GM12878 (cell line): ENCODE data around the gene EPOP. TPM values are rescaled to one million over a fixed set of nuclear protein-coding genes. Genes with fewer than 3 reads are reported as not detected.
A peak's percentile ranks its signal among the peaks of the same experiment; 100 is the strongest.
"Not testable (repeated sequence)": the region's sequence is repeated elsewhere in the genome, so short reads cannot be mapped to it uniquely, and the experiment has no call there.

Experiments
- ATAC-seq: fragments of 200-7000 bp; cut with Tn5 transposase; 3 replicates; pipeline ENCODE4 v1.9.1; 2020; ENCODE audit warnings: mild to moderate bottlenecking, moderate library complexity
- BruUV-seq: library from RNA; stranded (reverse); fragments of 400-500 nt; replicated peaks from 2 replicates; lab custom pipeline; 2021; lab: Mats Ljungman, UMichigan
- CTCF ChIA-PET: fragments of 300-600 bp; sonication (Branson Sonifier 250); formaldehyde crosslinking; extraction: SDS; loops from one replicate; lab custom pipeline; 2021; ENCODE audit warnings: inconsistent platforms; lab: Yijun Ruan, JAX
- POLR2A ChIA-PET: fragments of 350-600 bp; formaldehyde crosslinking; extraction: SDS; loops from one replicate; lab custom pipeline; 2021; ENCODE audit warnings: inconsistent platforms; lab: Charles Lee
- RAD21 ChIA-PET: fragments of 300-600 bp; sonication (Branson Sonifier 250); formaldehyde crosslinking; loops from one replicate; lab custom pipeline; 2023; ENCODE audit warnings: antibody characterized with exemption; ENCODE audit not compliant: unreplicated experiment; lab: Charles Lee
- SMC1A ChIA-PET: fragments of 300-600 bp; sonication (Branson Sonifier 250); formaldehyde crosslinking; loops from one replicate; lab custom pipeline; 2023; ENCODE audit not compliant: unreplicated experiment, uncharacterized antibody; lab: Charles Lee
- DNase-seq: peaks from one replicate; pipeline ENCODE4 v3.0.0-alpha.2; 2011; ENCODE audit warnings: low read depth, low spot score
- FAIRE-seq: peaks from 3 replicates; lab custom pipeline; 2011; peaks lifted over from hg19 to GRCh38; lab: Jason Lieb, UNC
- H2AFZ ChIP-seq: 2 replicates; pipeline ENCODE4 v1.6.0; 2011; ENCODE audit warnings: low read depth, low read length, control low read depth; ENCODE audit not compliant: control insufficient read depth
- H3K27ac ChIP-seq: 2 replicates; pipeline ENCODE4 v1.5.1; 2011; ENCODE audit warnings: control low read depth; ENCODE audit not compliant: control insufficient read depth, insufficient read depth
- H3K27me3 ChIP-seq, 2 experiments: replicated peaks in 1 of 2; 2 replicates each; pipeline versions ENCODE4 v1.6.0 to v1.6.1; 2011; ENCODE audit warnings: low read length in 1 of 2; ENCODE audit not compliant: control insufficient read depth in 2 of 2, insufficient read depth in 2 of 2
- H3K36me3 ChIP-seq, 2 experiments: 2 replicates each; pipeline ENCODE4 v1.5.1; 2011; ENCODE audit warnings: low read length in 1 of 2; ENCODE audit not compliant: control insufficient read depth in 2 of 2, insufficient read depth in 2 of 2
- H3K4me1 ChIP-seq: 2 replicates; pipeline ENCODE4 v1.6.1; 2011; ENCODE audit warnings: mild to moderate bottlenecking, low read length, moderate library complexity, mixed read lengths; ENCODE audit not compliant: control insufficient read depth, insufficient read depth
- H3K4me2 ChIP-seq: 2 replicates; pipeline ENCODE4 v1.6.0; 2011; ENCODE audit warnings: control low read depth; ENCODE audit not compliant: control insufficient read depth, insufficient read depth
- H3K4me3 ChIP-seq: fragments of 200-600 bp; sonication (generic); 2 replicates; pipeline ENCODE4 v1.5.1; 2016
- H3K79me2 ChIP-seq: 2 replicates; pipeline ENCODE4 v1.6.0; 2011; ENCODE audit warnings: low read length; ENCODE audit not compliant: control insufficient read depth, insufficient read depth
- H3K9ac ChIP-seq: 2 replicates; pipeline ENCODE4 v1.8.0; 2011; ENCODE audit warnings: low read length, control low read depth, mixed read lengths; ENCODE audit not compliant: control insufficient read depth, insufficient read depth
- H3K9me3 ChIP-seq: replicated peaks from 3 replicates; pipeline ENCODE4 v1.5.1; 2011; ENCODE audit warnings: mild to moderate bottlenecking, low read length; ENCODE audit not compliant: control insufficient read depth, insufficient read depth
- H4K20me1 ChIP-seq: 2 replicates; pipeline ENCODE4 v1.6.0; 2011; ENCODE audit not compliant: control insufficient read depth, insufficient read depth
- MTA3 ChIP-seq: IDR thresholded peaks from 2 replicates; pipeline ENCODE4 v1.6.1; 2012; ENCODE audit warnings: low read length, inconsistent platforms, borderline replicate concordance
- POU2F2 ChIP-seq: IDR thresholded peaks from 3 replicates; pipeline ENCODE4 v1.6.1; 2011; ENCODE audit warnings: low read depth, mild to moderate bottlenecking, low read length, borderline replicate concordance
- TCF12 ChIP-seq: IDR thresholded peaks from 2 replicates; pipeline ENCODE4 v1.6.1; 2011; ENCODE audit warnings: low read depth, mild to moderate bottlenecking, low read length
- WGBS: methylation state at CpG from one replicate; pipeline ENCODE4 v1.1.6; 2016; ENCODE audit warnings: low lambda C conversion rate; ENCODE audit not compliant: insufficient replicate concordance, insufficient coverage; ENCODE audit errors: missing lambda C conversion rate; 5-methylcytosine and 5-hydroxymethylcytosine counted together
- in situ Hi-C: fragments of 300-500 bp; cut with MboI; formaldehyde crosslinking; loops from 9 replicates; pipeline ENCODE4 v1.14.3; 2018; ENCODE audit warnings: mixed read lengths
- intact Hi-C: fragments of 100-400 bp; cut with micrococcal nuclease; formaldehyde crosslinking; loops from one replicate; pipeline ENCODE4 v1.14.2; 2022; ENCODE audit not compliant: unreplicated experiment
- polyA plus RNA-seq, 11 experiments: library from polyadenylated mRNA; depleted of rRNA in 4 of 11; unstranded in 6 of 11; stranded (reverse) in 5 of 11; fragments of >200 nt; fragmentation: Nextera tagmentation in 4 of 11; fragmentation: Illumina TruSeq in 1 of 11; extraction: Ambion mirVana in 4 of 11; extraction: Trizol in 1 of 11; gene quantifications; 1 replicate in 1 of 11; 2 replicates in 10 of 11; pipeline versions ENCODE4 v1.2.1 to v1.2.3, GENCODE V29; 2011 to 2016; ENCODE audit warnings: inconsistent platforms in 2 of 11, missing spikeins in 2 of 11, low read depth in 1 of 11
- total RNA-seq, 4 experiments: library from RNA; depleted of rRNA in 3 of 4; stranded (reverse); fragments of >200 nt in 3 of 4; fragmentation: Illumina TruSeq in 1 of 4; extraction: Trizol in 1 of 4; gene quantifications; 2 replicates each; pipeline versions ENCODE4 v1.2.1 to v1.2.3, GENCODE V29; 2013 to 2021

EPOP gene
- total and polyA plus RNA-seq, 10 of the 15 experiments (the other 5 are each of a cell fraction or from before 2014, with no cell fraction given), result 0.53 to 9.0 (median 3.7) TPM

DNA sequence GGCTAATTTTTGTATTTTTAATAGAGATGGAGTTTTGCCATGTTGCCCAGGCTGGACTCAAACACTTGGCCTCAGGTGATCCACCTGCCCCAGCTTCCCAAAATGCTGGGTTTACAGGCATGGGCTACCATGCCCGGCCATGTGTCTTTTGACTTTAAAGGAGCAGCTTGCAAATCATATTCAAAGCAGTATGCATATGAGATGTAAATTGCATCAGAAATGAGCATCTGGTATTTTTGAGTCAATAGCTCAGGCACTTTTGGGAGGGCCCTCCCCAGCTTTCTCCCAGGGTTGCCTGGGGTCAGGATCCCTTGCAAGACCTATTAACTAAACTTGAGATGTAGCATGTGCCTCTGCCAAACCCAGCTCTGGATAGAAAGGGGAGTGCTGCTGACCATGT is 21.5 kb downstream of the EPOP start:
- peak overlapping the region; percentile 48; the same call in 1 of the 2 replicates for H3K4me2 ChIP-seq
- no peak for DNase-seq
- no peaks in the 10 kb centered on the region for H3K79me2 ChIP-seq
- no peak overlapping the region for H3K4me3 ChIP-seq
- FAIRE-seq, result no peak
- CTCF ChIA-PET, result interaction anchor here (0.7 to 7.0 kb wide), 11 partner anchors 10 to 168 kb away, joined by 3 to 63 read pairs (median 5); partner anchors contain the start of gene SRCIN1
- H3K9me3 ChIP-seq, result no peaks in the 10 kb centered on the region
- SMC1A ChIA-PET, result interaction anchor here (0.7 to 3.2 kb wide), 11 partner anchors 10 to 94 kb away, joined by 3 to 29 read pairs (median 7); no protein-coding TSS in a partner anchor
- no TSS peak for BruUV-seq
- peak overlapping the region; percentile 13 for H2AFZ ChIP-seq
- no peaks in the 10 kb centered on the region for H3K27me3 ChIP-seq
- RAD21 ChIA-PET, result interaction anchor here (0.9 to 3.7 kb wide), 13 partner anchors 10 to 95 kb away, joined by 3 to 28 read pairs (median 5); no protein-coding TSS in a partner anchor
- no peaks in the 10 kb centered on the region for H4K20me1 ChIP-seq
- intact Hi-C loops, result no loop called here
- H3K27ac ChIP-seq, result peak overlapping the region; percentile 87
- TF ChIP-seq TCF12, result no peak
- no peak for TF ChIP-seq MTA3
- peak; percentile 65; the same call in 1 of the 3 replicates for TF ChIP-seq POU2F2
- H3K36me3 ChIP-seq, result no peaks in the 10 kb centered on the region
- peak; percentile 2; the same call in 2 of the 3 replicates for ATAC-seq
- H3K9ac ChIP-seq, result peak overlapping the region; percentile 41; the same call in 1 of the 2 replicates
- WGBS, result 100% methylated on average over 1 of the region's 1 CpG
- in situ Hi-C loops, result no loop called here
- H3K4me1 ChIP-seq, result peaks cover 51% of the 10 kb centered on the region
- POLR2A ChIA-PET, result interaction anchor here (0.6 to 2.9 kb wide), 7 partner anchors 10 to 397 kb away, joined by 3 to 19 read pairs (median 3); no protein-coding TSS in a partner anchor

DNA sequence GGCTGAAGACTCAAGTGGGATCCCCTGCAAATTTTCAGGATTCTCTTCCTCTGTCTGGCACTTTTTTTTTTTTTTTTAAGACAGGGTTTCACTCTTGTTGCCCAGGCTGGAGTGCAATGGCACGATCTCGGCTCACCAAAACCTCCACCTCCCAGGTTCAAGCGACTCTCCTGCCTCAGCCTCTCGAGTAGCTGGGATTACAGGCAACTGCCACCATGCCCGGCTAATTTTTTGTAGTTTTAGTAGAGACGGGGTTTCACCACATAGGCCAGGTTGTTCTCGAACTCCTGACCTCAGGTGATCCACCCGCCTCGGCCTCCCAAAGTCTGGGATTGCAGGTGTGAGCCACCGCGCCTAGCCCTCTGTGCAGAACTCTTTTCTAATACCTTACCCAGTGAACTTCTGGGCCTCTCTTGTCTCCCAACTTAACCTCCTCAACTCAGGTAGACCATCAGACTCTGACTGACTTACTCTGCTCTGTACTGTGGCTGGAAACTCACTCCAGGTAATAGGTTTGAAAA is 24.0 kb downstream of the EPOP start:
- BruUV-seq, H3K27me3 ChIP-seq, intact Hi-C loops, H3K79me2 ChIP-seq, ATAC-seq, H3K9ac ChIP-seq, H3K9me3 ChIP-seq, H3K36me3 ChIP-seq, H4K20me1 ChIP-seq, FAIRE-seq, in situ Hi-C loops, H3K4me3 ChIP-seq, DNase-seq, H3K27ac ChIP-seq, H2AFZ ChIP-seq, H3K4me2 ChIP-seq: not testable (repeated sequence)
- RAD21 ChIA-PET, result interaction anchor here (0.8 to 1.1 kb wide), 2 partner anchors 43 to 66 kb away, joined by 3 to 4 read pairs; no protein-coding TSS in a partner anchor
- CTCF ChIA-PET, result interaction anchor here (0.7 to 7.0 kb wide), 7 partner anchors 8 to 321 kb away, joined by 3 to 63 read pairs (median 4); no protein-coding TSS in a partner anchor
- SMC1A ChIA-PET, result interaction anchor here (0.5 to 0.7 kb wide), 3 partner anchors 22 to 343 kb away, joined by 3 to 4 read pairs (median 3); no protein-coding TSS in a partner anchor
- peaks cover 34% of the 10 kb centered on the region for H3K4me1 ChIP-seq
- 87% methylated on average over 11 of the region's 11 CpGs for WGBS
- POLR2A ChIA-PET, result interaction anchor here (0.7 kb wide), 3 partner anchors 25 to 843 kb away, joined by 3 to 8 read pairs (median 6); no protein-coding TSS in a partner anchor
